HG03135 (cell line): ENCODE data around the gene UGT1A4.
"Not testable (repeated sequence)": the region's sequence is repeated elsewhere in the genome, so short reads cannot be mapped to it uniquely, and the experiment has no call there.

Experiments used
- ATAC-seq: cut with Tn5 transposase; IDR thresholded peaks from one replicate; pipeline ENCODE4 v1.9.1; 2021; ENCODE audit warnings: mild to moderate bottlenecking, moderate library complexity; ENCODE audit not compliant: unreplicated experiment

UGT1A4 gene

DNA sequence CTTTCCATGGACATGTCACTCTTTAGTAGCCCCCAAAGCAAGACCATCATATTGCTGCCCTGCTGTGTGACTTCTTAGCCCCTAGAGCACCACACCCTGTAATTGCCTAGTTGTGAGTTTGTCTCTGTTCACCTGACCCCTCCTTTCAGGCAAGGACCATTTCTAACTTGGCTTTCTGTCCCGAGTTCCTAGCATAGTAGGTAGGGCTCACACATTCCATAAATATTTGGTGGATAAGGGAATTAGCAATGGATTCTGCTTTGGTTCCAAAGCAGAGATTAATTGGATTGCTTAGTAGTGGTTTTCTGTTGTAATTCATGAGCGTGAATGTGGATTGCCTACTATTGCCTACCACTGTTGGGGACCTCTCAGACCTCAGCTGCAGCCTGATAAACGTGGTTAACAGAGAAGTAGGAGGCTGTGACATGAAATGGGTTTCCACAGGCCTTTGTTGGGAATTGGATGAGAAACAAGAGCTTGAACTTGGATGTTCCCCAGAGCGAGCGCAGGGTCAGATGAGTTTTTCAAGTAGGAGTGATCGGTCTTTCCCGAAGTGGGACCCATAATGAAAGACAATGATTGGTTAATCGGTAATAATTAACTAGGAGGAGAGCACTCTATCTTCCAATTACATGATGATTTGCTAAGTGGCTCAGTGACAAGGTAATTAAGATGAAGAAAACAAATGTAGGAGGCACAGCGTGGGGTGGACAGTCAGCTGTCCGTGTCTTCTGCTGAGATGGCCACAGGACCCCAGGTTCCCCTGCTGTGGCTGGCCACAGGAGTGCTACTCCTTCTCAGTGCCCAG is 28.1 kb downstream of the UGT1A4 start:
- ATAC-seq, result no peak

DNA sequence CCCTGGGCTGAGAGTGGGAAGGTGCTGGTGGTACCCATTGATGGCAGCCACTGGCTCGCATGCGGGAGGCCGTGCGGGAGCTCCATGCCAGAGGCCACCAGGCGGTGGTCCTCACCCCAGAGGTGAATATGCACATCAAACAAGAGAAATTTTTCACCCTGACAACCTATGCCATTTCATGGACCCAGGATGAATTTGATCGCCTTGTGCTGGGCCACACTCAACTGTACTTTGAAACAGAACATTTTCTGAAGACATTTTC is 28.7 kb downstream of the UGT1A4 start:
- ATAC-seq, result no peak

DNA sequence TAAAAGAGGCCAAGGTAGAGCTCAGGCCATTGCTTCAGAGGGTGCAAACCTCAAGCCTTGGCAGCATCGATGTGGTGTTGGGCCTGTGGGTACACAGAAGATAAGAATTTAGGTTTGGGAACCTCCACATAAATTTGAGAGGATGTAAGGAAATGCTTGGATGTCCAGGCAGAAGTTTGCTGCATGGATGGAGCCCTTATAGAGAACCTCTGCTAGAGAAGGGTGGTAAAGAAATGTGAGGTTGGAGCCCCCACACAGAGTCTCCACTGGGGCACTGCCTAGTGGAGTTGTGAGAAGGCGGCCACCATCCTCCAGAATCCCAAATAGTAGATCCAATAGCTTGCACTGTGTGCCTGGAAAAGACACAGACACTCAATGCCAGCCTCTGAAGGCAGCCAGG is 32.2 kb downstream of the UGT1A4 start:
- ATAC-seq, result not testable (repeated sequence)

DNA sequence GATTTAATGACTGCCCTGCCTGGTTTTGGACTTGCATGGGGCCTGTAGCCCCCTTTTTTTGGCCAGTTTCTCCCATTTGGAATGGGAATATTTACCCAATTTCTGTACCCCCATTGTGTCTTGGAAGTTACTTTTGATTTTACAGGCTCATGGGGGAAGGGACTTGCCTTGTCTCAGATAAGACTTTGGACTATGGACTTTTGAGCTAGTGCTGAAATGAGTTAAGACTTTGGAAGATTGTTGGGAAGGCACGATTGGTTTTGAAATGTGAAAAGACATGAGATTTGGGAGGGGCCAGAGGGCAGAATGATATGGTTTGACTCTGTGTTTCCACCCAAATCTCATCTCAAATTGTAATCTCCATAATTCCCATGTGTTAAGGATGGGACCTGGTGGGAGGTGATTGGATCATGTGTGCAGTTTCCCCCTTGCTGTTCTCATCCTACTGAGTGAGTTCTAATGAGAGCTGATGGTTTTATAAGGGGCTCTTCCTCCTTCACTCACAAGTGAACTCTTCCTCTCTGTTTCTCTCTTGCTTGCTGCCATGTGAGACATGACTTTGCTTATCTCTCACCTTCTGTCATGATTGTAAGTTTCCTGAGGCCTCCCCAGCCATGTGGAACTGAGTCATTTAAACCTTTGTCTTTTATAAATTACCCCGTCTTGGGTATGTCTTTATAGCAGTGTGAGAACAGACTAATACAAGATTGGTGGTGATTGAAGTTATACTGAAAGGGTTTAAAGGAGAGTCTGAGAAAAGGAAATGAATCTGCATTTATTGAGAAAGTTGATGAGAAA is 32.9 kb downstream of the UGT1A4 start:
- ATAC-seq, result not testable (repeated sequence)

DNA sequence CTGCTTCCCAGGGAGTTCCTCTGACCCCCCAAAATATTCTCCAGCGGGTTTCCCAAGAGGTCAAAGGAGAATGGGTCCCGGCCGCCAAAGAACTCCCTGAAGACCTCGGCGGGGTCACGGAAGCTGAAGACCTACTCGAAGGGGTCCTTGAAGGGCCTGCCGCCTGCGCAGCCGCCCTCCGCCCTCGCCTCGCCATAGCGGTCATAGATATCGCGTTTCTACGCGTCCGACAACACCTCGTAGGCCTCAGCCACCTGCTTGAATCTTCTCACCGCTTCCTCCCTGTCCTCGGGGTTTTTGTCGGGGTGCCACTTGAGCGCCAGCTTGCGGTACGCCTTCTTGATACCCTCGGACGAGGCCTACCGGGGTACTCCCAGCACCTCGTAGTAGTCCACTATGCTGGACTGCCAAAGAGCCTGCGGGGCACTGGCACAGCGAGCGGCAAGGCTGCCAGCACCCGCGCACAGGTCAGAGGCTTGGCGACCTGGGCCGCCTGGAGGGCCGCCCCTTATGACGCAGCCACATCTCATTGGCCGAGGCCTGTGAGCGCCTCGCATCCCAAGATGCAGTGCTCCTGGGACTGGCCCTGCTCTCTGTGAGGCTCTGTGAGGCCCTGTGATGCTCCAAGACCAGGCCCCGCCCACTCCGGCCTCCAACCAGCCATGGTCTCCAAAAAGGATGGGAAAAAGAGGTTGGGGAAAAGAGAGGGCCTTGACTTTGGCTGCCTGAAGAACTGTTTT is 36.5 kb downstream of the UGT1A4 start:
- ATAC-seq, result no peak

DNA sequence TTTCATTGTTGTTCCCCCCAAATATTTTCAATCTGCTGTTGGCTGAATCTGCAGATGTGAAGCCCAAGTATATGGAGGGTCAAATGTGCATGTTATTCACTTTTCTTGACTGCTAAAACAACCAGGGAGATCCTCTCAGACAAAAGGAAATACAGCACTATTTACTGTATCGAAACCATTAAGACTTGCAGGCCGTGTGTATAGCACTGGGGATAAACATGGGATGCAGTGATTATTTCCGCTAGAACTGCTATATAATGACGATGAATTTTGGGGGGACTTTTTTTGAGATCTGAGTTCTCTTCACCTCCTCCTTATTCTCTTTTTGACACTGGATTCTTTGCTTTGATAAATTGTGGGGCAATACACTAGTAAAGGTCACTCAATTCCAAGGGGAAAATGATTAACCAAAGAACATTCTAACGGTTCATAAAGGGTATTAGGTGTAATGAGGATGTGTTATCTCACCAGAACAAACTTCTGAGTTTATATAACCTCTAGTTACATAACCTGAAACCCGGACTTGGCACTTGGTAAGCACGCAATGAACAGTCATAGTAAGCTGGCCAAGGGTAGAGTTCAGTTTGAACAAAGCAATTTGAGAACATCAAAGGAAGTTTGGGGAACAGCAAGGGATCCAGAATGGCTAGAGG is 38.0 kb downstream of the UGT1A4 start:
- no peak for ATAC-seq

DNA sequence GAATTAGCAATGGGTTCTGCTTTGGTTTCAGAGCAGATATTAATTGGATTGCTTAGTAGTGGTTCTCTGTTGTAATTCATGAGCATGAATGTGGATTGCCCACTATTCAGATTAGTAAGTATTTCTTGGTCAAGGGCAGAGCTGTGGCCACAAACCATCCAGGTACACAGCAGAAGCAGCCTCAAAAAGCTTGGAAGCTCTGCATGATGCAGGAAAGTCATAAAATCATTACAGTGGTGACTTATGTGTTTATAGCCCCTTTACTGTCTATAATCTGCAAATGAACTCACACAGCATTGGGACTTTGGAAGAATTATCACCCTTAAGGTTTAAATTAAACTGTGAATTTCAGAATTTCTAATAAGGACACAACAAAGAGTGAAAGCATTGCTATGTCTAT is 39.6 kb downstream of the UGT1A4 start:
- ATAC-seq, result no peak

DNA sequence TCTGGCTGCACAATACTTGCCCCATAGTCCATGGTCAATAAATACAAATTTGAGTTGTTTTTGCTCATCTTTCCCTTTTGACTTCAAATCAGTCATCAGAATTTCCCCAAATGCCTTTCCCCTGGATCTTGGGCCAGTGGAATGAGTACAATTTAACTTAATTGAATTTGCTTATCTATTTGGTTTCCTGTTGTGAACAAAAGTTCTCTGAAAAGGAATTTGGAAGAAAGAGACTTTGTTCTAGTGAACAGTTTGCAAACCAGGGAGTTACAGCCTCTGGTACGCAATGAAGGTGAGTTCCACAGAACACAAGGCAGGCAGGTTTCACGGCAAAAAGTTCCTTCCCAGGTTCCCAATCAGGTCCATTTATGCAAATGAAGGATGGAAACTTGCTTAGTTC is 40.3 kb downstream of the UGT1A4 start:
- ATAC-seq, result no peak

DNA sequence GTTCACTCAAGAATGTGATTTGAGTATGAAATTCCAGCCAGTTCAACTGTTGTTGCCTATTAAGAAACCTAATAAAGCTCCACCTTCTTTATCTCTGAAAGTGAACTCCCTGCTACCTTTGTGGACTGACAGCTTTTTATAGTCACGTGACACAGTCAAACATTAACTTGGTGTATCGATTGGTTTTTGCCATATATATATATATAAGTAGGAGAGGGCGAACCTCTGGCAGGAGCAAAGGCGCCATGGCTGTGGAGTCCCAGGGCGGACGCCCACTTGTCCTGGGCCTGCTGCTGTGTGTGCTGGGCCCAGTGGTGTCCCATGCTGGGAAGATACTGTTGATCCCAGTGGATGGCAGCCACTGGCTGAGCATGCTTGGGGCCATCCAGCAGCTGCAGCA is 41.5 kb downstream of the UGT1A4 start, which contains the start of gene UGT1A1:
Gene UGT1A1 (plus strand): TSS at position 228 of the 400 bp plus-strand sequence. CDS start 18 bp downstream, at position 246.
- no peak for ATAC-seq

DNA sequence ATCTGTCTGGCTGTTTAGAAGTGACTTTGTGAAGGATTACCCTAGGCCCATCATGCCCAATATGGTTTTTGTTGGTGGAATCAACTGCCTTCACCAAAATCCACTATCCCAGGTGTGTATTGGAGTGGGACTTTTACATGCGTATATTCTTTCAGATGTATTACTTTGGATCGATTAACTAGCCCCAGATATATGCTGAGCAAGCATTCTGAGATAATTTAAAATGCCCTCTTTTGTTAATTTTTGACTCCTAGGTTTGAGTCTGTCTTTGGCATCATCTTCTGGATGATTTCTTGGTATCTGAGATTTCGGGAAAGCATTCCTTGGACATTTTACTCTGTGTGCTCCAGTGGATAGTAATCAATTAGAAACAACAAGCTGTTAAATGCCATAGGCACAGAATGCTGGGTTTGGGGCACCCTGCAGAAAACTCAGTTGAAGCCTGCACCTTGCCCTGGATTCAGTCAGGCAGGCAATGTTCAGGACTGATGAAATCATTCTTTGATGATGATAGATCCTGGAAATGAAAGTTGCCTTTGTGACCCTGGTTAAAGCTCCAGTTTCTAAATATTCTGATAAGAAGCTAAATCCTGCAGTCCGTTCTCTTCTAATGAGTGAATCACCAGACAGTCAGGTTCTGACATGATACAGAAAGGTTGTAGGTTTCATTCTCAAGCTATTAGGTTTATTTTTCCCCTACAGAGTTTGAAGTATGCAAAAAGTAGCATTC is 42.7 kb downstream of the UGT1A4 start:
- ATAC-seq, result no peak

DNA sequence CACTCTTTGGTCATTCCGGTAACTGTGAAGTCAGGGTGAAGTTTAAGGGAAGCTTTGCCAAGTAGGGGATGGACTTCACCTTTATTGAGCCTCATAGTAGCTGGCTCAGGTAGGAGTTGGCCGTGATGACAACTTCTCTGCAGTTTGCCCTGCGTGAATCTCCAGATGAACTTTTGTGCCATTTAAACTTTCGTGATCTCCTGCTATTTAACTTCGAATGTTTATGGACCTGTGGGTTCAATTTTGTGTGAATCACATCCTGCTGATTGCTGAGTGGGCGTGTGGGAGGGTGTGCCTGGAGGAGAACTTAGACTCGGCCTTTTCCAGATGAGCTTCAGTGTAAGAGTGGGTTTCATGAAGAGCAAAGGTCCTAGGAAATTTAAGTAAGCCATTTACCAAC is 45.7 kb downstream of the UGT1A4 start:
- ATAC-seq, result no peak

DNA sequence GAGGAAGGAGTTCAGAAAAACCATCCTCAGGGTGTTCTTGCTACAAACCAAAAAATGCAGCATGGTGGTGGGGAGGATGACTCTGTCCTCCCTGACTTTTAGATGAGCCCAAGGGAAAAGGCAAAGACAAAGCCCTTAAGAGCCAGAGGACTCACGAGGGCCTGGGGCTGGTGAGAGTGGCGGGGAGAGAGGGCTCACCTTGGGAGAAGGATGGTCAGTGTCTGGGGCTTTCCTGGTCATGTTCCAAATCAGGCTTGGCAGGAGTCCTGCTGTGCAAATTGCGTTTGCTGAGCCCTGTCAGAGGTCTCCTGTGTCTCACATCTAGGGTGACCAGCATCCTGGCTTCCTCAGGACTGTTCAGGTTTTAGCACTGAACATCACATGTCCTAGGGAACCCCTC is 46.2 kb downstream of the UGT1A4 start:
- ATAC-seq, result no peak

DNA sequence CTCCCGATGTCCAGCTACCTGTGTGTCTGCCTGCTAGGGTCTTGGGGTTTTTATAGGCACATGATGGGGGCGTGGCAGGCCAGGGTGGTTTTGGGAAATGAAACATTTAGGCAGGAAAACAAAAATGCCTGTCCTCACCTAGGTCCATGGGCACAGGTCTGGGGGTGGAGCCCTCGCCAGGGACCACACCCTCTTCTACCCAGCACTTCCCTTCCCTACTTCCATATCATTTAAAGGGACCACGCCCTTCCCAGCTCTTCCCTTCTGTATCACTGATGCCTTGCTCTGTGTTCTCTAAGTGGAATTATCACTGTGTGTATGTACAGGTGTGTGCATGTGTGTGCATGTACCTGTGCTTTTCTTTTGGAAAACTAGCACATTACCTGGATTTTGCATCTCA is 47.9 kb downstream of the UGT1A4 start:
- ATAC-seq, result no peak

DNA sequence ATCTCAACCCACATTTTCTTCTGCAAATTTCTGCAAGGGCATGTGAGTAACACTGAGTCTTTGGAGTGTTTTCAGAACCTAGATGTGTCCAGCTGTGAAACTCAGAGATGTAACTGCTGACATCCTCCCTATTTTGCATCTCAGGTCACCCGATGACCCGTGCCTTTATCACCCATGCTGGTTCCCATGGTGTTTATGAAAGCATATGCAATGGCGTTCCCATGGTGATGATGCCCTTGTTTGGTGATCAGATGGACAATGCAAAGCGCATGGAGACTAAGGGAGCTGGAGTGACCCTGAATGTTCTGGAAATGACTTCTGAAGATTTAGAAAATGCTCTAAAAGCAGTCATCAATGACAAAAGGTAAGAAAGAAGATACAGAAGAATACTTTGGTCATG is 49.5 kb downstream of the UGT1A4 start:
- no peak for ATAC-seq

DNA sequence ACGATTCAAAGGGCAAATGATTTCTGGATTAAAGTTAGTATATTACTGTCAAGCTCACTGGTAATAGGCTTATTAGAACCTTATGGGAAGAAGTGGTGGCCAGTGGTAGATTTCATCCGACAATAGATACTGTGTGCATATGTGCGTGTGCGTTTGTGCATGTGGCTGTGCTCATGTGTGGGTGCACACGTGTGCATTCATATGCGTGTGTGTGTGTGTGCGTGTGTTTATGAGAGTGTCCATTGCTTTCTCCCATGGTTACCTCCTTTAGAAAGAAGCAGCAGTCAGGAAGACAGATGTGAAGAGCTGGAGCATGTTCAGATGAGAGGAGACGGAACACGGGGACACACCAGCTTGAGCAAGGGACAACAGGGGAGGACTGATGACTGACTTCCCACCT is 50.7 kb downstream of the UGT1A4 start:
- no peak for ATAC-seq

DNA sequence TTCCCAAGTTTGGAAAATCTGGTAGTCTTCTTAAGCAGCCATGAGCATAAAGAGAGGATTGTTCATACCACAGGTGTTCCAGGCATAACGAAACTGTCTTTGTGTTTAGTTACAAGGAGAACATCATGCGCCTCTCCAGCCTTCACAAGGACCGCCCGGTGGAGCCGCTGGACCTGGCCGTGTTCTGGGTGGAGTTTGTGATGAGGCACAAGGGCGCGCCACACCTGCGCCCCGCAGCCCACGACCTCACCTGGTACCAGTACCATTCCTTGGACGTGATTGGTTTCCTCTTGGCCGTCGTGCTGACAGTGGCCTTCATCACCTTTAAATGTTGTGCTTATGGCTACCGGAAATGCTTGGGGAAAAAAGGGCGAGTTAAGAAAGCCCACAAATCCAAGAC is 53.6 kb downstream of the UGT1A4 start:
- no peak for ATAC-seq

DNA sequence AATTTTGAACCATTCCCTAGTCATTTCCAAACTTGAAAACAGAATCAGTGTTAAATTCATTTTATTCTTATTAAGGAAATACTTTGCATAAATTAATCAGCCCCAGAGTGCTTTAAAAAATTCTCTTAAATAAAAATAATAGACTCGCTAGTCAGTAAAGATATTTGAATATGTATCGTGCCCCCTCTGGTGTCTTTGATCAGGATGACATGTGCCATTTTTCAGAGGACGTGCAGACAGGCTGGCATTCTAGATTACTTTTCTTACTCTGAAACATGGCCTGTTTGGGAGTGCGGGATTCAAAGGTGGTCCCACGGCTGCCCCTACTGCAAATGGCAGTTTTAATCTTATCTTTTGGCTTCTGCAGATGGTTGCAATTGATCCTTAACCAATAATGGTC is 54.0 kb downstream of the UGT1A4 start:
- no peak for ATAC-seq

DNA sequence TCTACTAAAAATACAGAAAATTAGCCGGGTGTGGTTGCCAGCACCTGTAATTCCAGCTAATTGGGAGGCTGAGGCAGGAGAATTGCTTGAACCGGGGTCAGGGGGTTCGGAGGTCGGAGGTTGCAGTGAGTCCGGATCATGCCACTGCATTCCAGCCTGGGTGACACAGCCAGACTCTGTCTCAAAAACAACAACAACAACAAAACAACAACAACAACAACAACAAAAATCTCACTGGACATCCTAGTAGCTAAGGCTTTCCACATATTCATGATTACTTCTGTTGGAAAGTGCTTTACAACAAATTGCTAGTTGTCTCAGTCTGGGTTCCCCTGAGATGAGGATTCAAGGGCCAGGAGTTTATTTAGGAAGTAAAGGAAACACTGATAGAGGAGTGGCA is 55.3 kb downstream of the UGT1A4 start:
- ATAC-seq, result no peak

DNA sequence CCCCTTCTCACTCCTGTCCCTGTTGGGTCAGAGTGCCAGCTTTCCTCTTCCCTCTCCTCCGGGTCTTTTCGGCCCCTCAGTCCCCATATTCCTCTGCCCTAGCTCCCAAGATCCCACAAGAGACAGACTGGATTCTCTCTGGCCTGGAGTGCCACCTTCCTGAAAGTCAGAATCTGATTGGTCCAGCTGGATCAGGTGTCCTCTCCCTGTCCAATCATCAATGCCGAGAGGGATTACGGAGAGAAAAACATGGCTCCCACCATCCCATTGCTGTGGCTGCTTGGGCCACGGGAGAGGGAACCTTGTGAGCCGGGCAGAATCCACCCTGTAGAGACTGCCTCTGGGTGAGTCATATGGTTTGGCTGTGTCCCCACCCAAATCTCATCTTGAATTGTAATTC is 56.9 kb downstream of the UGT1A4 start:
- ATAC-seq, result no peak

DNA sequence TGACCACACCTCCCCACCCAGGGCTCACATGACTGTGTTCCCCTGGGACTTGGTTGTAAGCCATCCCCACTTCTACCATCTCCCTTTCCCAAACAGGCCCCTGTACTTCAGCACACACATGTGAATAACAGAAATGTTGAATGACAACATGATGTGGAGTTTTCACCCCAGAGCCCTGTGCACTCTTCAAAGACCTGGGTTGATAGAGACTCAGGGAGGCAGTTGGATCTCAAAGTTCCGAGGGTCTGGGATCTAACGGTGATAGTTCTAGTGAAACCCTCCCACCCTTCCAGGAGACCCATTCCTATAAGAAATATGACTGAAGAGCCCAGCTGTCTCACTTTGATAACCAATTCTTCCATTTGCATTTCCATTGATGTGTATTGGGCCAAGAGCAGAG is 59.5 kb downstream of the UGT1A4 start, which contains the start of gene MROH2A:
Gene MROH2A (plus strand): TSS at position 301 of the 400 bp plus-strand sequence. CDS start 1,029 bp downstream, outside the sequence.
- ATAC-seq, result no peak
